Sigmoid colon (tissue), 7 donors: Measurements from ENCODE around the gene SH3GL2. TPM values are rescaled to one million over a fixed set of nuclear protein-coding genes. Genes with fewer than 3 reads are reported as not detected.

Experiments used
- DNase-seq: peaks from one replicate; pipeline ENCODE4 v3.0.0-alpha.2; 2019
- H3K27ac ChIP-seq, 4 donors: fragments of 200-600 bp; sonication (generic); one replicate each; pipeline ENCODE4 v1.5.1; 2016 to 2019; ENCODE audit warnings: mild to moderate bottlenecking in 1 of 4
- H3K27me3 ChIP-seq, 3 donors: fragments of 200-600 bp; sonication (generic); one replicate each; pipeline ENCODE4 v1.5.1; 2019; ENCODE audit warnings: mild to moderate bottlenecking in 1 of 3
- H3K36me3 ChIP-seq, 4 donors: fragments of 200-600 bp; sonication (generic); one replicate each; pipeline ENCODE4 v1.5.1; 2016 to 2019
- H3K4me1 ChIP-seq, 4 donors: fragments of 200-600 bp; sonication (generic); one replicate each; pipeline ENCODE4 v1.5.1; 2017 to 2019
- H3K4me3 ChIP-seq, 4 donors: fragments of 200-600 bp; sonication (generic); one replicate each; pipeline ENCODE4 v1.5.1; 2017 to 2019; ENCODE audit warnings: mild to moderate bottlenecking in 2 of 4, moderate library complexity in 1 of 4
- H3K9me3 ChIP-seq, 4 donors: fragments of 200-600 bp in 3 of 4; sonication (generic) in 3 of 4; one replicate each; pipeline versions ENCODE4 v1.5.1 to v1.6.1; 2013 to 2019
- CTCF ChIP-seq, 4 experiments: fragments of 450-650 bp in 3 of 4; fragments of 200-600 bp in 1 of 4; IDR thresholded peaks; one replicate each; pipeline ENCODE4 v1.5.1; 2016 to 2019; ENCODE audit warnings: antibody characterized with exemption in 4 of 4, mild to moderate bottlenecking in 3 of 4, moderate library complexity in 2 of 4
- EP300 ChIP-seq, 4 donors: sonication (generic); formaldehyde crosslinking; IDR thresholded peaks; one replicate each; pipeline ENCODE4 v1.6.1; 2017; ENCODE audit warnings: antibody characterized with exemption in 4 of 4
- POLR2A ChIP-seq, 2 donors: fragments of 450-650 bp; IDR thresholded peaks; one replicate each; pipeline ENCODE4 v1.6.1; 2016; ENCODE audit warnings: antibody characterized with exemption in 2 of 2, mild to moderate bottlenecking in 2 of 2, moderate library complexity in 2 of 2
- POLR2AphosphoS5 ChIP-seq, 4 donors: sonication (generic); formaldehyde crosslinking; IDR thresholded peaks; one replicate each; pipeline ENCODE4 v1.6.1; 2017; ENCODE audit warnings: antibody characterized with exemption in 4 of 4
- WGBS, 2 donors: extraction: QIAGEN DNeasy Blood & Tissue Kit; methylation state at CpG; one replicate each; pipeline ENCODE4 v1.1.7; 2013; 5-methylcytosine and 5-hydroxymethylcytosine counted together
- intact Hi-C: fragments of 100-400 bp; cut with DNase I; formaldehyde crosslinking; loops from one replicate; pipeline ENCODE4 v1.15.1; 2023
- polyA plus RNA-seq, 3 donors: library from polyadenylated mRNA; stranded (reverse); fragments of 200-250 nt; gene quantifications; one replicate each; pipeline ENCODE4 v1.2.3, GENCODE V29; 2013
- total RNA-seq, 4 donors: library from RNA; depleted of rRNA; stranded (reverse); fragments of >200 nt; gene quantifications; one replicate each; pipeline ENCODE4 v1.1.0, GENCODE V29; 2016
- donor health status: healthy with polysubstance abuse.
- donor health status: Bipolar disorder and iron deficiency.
- donor health status: healthy.

The SH3GL2 gene
- total and polyA plus RNA-seq, 7 donors = 0.23 to 0.82 (median 0.68) TPM

GRCh38 chr9:17604556-17604955, 25.7 kb downstream of the SH3GL2 start:
- no peaks in the 10 kb centered on the region for H3K36me3 ChIP-seq
- no peak for DNase-seq
- 91 to 92% methylated on average over 5 of the region's 5 CpGs for WGBS, 2 donors
- no peaks in the 10 kb centered on the region for H3K4me1 ChIP-seq
- intact Hi-C loops = no loop called here
- no peak overlapping the region for H3K4me3 ChIP-seq
- H3K27ac ChIP-seq = no peak overlapping the region
- H3K27me3 ChIP-seq = no peaks in the 10 kb centered on the region
- no peaks in the 10 kb centered on the region for H3K9me3 ChIP-seq
- TF ChIP-seq EP300 (IDR thresholded peaks at IDR 0.05) (no peak), POLR2A (IDR thresholded peaks at IDR 0.05) (no peak), CTCF (IDR thresholded peaks at IDR 0.05) (no peak), POLR2AphosphoS5 (IDR thresholded peaks at IDR 0.05) (no peak)

GRCh38 chr9:17609312-17610005, 30.6 kb downstream of the SH3GL2 start:
- WGBS, 2 donors = 79 to 84% methylated on average over 7 of the region's 7 CpGs
- Histone ChIP-seq H3K36me3 (no peaks in the 10 kb centered on the region), H3K27ac (no peak overlapping the region), H3K9me3 (no peaks in the 10 kb centered on the region), H3K4me1 (no peaks in the 10 kb centered on the region), H3K4me3 (no peak overlapping the region), H3K27me3 (no peaks in the 10 kb centered on the region)
- intact Hi-C loops = no loop called here
- no peak for DNase-seq
- TF ChIP-seq CTCF (IDR thresholded peaks at IDR 0.05) (no peak), EP300 (IDR thresholded peaks at IDR 0.05) (no peak), POLR2A (IDR thresholded peaks at IDR 0.05) (no peak), POLR2AphosphoS5 (IDR thresholded peaks at IDR 0.05) (no peak)

- no peak overlapping the region for H3K27ac ChIP-seq
- H3K4me1 ChIP-seq = no peaks in the 10 kb centered on the region
- no peak for TF ChIP-seq CTCF (IDR thresholded peaks at IDR 0.05)
- H3K4me3 ChIP-seq = no peak overlapping the region
- WGBS, 2 donors = 94 to 95% methylated on average over 2 of the region's 2 CpGs
- H3K27me3 ChIP-seq = no peaks in the 10 kb centered on the region
- no peaks in the 10 kb centered on the region for H3K36me3 ChIP-seq
- no peaks in the 10 kb centered on the region for H3K9me3 ChIP-seq
- intact Hi-C loops = no loop called here
- DNase-seq = no peak
Measured at GRCh38 chr9:17611342-17611741, 32.5 kb downstream of the SH3GL2 start.

GRCh38 chr9:17611917-17612316, 33.1 kb downstream of the SH3GL2 start:
- 25 to 32% methylated on average over 3 of the region's 3 CpGs for WGBS, 2 donors
- TF ChIP-seq POLR2A (IDR thresholded peaks at IDR 0.05) (no peak), CTCF (IDR thresholded peaks at IDR 0.05) (no peak), POLR2AphosphoS5 (IDR thresholded peaks at IDR 0.05) (no peak)
- intact Hi-C loops = no loop called here

GRCh38 chr9:17613758-17614157, 34.9 kb downstream of the SH3GL2 start:
- Histone ChIP-seq H3K36me3 (no peaks in the 10 kb centered on the region), H3K27me3 (no peaks in the 10 kb centered on the region), H3K4me3 (no peak overlapping the region), H3K4me1 (no peaks in the 10 kb centered on the region), H3K9me3 (no peaks in the 10 kb centered on the region), H3K27ac (no peak overlapping the region)
- 38 to 64% methylated on average over 3 of the region's 3 CpGs for whole genome bisulfite sequencing, 2 donors
- no peak for DNase-seq
- TF ChIP-seq POLR2AphosphoS5 (IDR thresholded peaks at IDR 0.05) = no peak
- TF ChIP-seq CTCF (IDR thresholded peaks at IDR 0.05) = no peak
- TF ChIP-seq EP300 (IDR thresholded peaks at IDR 0.05) = no peak
- no peak for TF ChIP-seq POLR2A (IDR thresholded peaks at IDR 0.05)
- intact Hi-C loops = no loop called here

More at GRCh38 chr9:17611917-17612316, 33.1 kb downstream of the SH3GL2 start:
- no peak overlapping the region for H3K4me3 ChIP-seq
- H3K4me1 ChIP-seq = no peaks in the 10 kb centered on the region
- no peaks in the 10 kb centered on the region for H3K36me3 ChIP-seq
- no peaks in the 10 kb centered on the region for H3K9me3 ChIP-seq
- H3K27ac ChIP-seq = no peak overlapping the region
- no peak for DNase-seq
- no peaks in the 10 kb centered on the region for H3K27me3 ChIP-seq
